HEK293T (cell line): Measurements from ENCODE around the gene EMP3.

ENCODE experiments used
- FOXA1 ChIP-seq: fragments of 450-650 bp; IDR thresholded peaks from 2 replicates; pipeline ENCODE4 v1.6.1; 2016; ENCODE audit warnings: mild to moderate bottlenecking
- FOXM1 ChIP-seq: fragments of 450-650 bp; IDR thresholded peaks from 2 replicates; pipeline ENCODE4 v1.6.1; 2017; ENCODE audit warnings: mild to moderate bottlenecking, borderline replicate concordance
- NFRKB ChIP-seq: fragments of 450-650 bp; IDR thresholded peaks from 2 replicates; pipeline ENCODE4 v1.6.1; 2016; ENCODE audit warnings: mild to moderate bottlenecking, moderate library complexity

GRCh38 chr19:48361912-48362311 lies 36.6 kb downstream of the EMP3 start:
- TF ChIP-seq NFRKB (no peak), FOXA1 (no peak), FOXM1 (no peak)
